Uterus (tissue), 2 donors: ENCODE measurements around the gene RASAL2.

Source experiments
- CTCF ChIP-seq, 4 experiments: fragments of 200-600 bp in 2 of 4; fragments of 450-650 bp in 2 of 4; sonication (generic) in 2 of 4; IDR thresholded peaks; one replicate each; pipeline ENCODE4 v1.5.1; 2016 to 2019; ENCODE audit warnings: antibody characterized with exemption in 4 of 4, mild to moderate bottlenecking in 2 of 4, moderate library complexity in 1 of 4
- POLR2A ChIP-seq, 2 donors: fragments of 450-650 bp; IDR thresholded peaks; one replicate each; pipeline ENCODE4 v1.6.1; 2016; ENCODE audit warnings: antibody characterized with exemption in 2 of 2, mild to moderate bottlenecking in 1 of 2, moderate library complexity in 1 of 2

- no peak for TF ChIP-seq POLR2A (IDR thresholded peaks at IDR 0.05)
- TF ChIP-seq CTCF (IDR thresholded peaks at IDR 0.05): no peak
Observed at GRCh38 chr1:178529364-178530036, 435.6 kb downstream of the RASAL2 start.
